GM21619 (cell line): ENCODE data around the gene SEL1L.
A peak's percentile ranks its signal among the peaks of the same experiment; 100 is the strongest.
"Not testable (repeated sequence)": the region's sequence is repeated elsewhere in the genome, so short reads cannot be mapped to it uniquely, and the experiment has no call there.

Experiments used
- ATAC-seq: cut with Tn5 transposase; IDR thresholded peaks from one replicate; pipeline ENCODE4 v1.9.1; 2021; ENCODE audit not compliant: unreplicated experiment

SEL1L gene

GRCh38 chr14:81449114-81449513, 84.5 kb downstream of the SEL1L start:
- ATAC-seq = no peak

GRCh38 chr14:81447021-81447764, 86.5 kb downstream of the SEL1L start:
- ATAC-seq = no peak

GRCh38 chr14:81446279-81447007, 87.2 kb downstream of the SEL1L start:
- no peak for ATAC-seq

- no peak for ATAC-seq
Measured at GRCh38 chr14:81441626-81442134, 92.0 kb downstream of the SEL1L start.

- ATAC-seq = no peak
Measured at GRCh38 chr14:81440041-81440440, 93.6 kb downstream of the SEL1L start.

GRCh38 chr14:81437244-81437643, 96.4 kb downstream of the SEL1L start:
- no peak for ATAC-seq

- peak; percentile 84 for ATAC-seq
Measured at GRCh38 chr14:81436296-81437138, 97.1 kb downstream of the SEL1L start.

- ATAC-seq = peak; percentile 32
Measured at GRCh38 chr14:81435391-81436295, 98.0 kb downstream of the SEL1L start.

GRCh38 chr14:81435048-81435390, 98.6 kb downstream of the SEL1L start:
- no peak for ATAC-seq

GRCh38 chr14:81434230-81434629, 99.4 kb downstream of the SEL1L start:
- ATAC-seq = no peak

GRCh38 chr14:81433378-81433777, 100.3 kb downstream of the SEL1L start:
- no peak for ATAC-seq

GRCh38 chr14:81432219-81432661, 101.4 kb downstream of the SEL1L start:
- ATAC-seq = no peak

GRCh38 chr14:81430235-81430634, 103.4 kb downstream of the SEL1L start:
- ATAC-seq = no peak

- ATAC-seq = not testable (repeated sequence)
Measured at GRCh38 chr14:81429749-81430148, 103.9 kb downstream of the SEL1L start.

- ATAC-seq = no peak
Measured at GRCh38 chr14:81429028-81429427, 104.6 kb downstream of the SEL1L start.

GRCh38 chr14:81427348-81428058, 106.2 kb downstream of the SEL1L start:
- ATAC-seq = no peak

GRCh38 chr14:81423504-81423903, 110.1 kb downstream of the SEL1L start:
- ATAC-seq = no peak
